ENCODE measurements around the gene ARL5A. TPM values are rescaled to one million over a fixed set of nuclear protein-coding genes. Genes with fewer than 3 reads are reported as not detected.

The ARL5A gene
- total and polyA plus RNA-seq, 2 of the 4 experiments (the other 2 are of a cell fraction), result 22.3 to 45.5 TPM

GRCh38 chr2:151777487-151777886 is 50.7 kb downstream of the ARL5A start:
- Histone ChIP-seq H2BK5ac (ENCODE audit: low read depth, low read length, poor library complexity, severe bottlenecking) (no peak overlapping the region), H3K4me3 (ENCODE audit: insufficient read depth, low read depth, low read length) (no peak overlapping the region), H4K91ac (ENCODE audit: insufficient read depth, low read depth, low read length) (no peak overlapping the region), H2BK120ac (ENCODE audit: low read depth, low read length) (no peak overlapping the region), H3K4me1 (ENCODE audit: control insufficient read depth, insufficient read depth, low read length) (peaks cover 6% of the 10 kb centered on the region; the same call in 1 of the 2 replicates), H2AK5ac (ENCODE audit: low read depth, low read length) (no peak overlapping the region), H3K4ac (ENCODE audit: low read depth, low read length) (no peak overlapping the region), H3K56ac (ENCODE audit: extremely low read depth, insufficient read depth, low read length) (no peak overlapping the region), H3K9me3 (ENCODE audit: control insufficient read depth, insufficient read depth, low read length) (no peaks in the 10 kb centered on the region; the same call in 1 of the 2 replicates), H3K79me1 (ENCODE audit: low read depth in 1 of 2, low read length in 2 of 2) (no peaks in the 10 kb centered on the region), H2BK20ac (ENCODE audit: low read depth, low read length) (no peak overlapping the region), H2BK15ac (ENCODE audit: low read depth, low read length) (no peak overlapping the region), H3K36me3 (ENCODE audit: control insufficient read depth, insufficient read depth, low read length) (peaks cover 10% of the 10 kb centered on the region), H3K9ac (ENCODE audit: low read depth, low read length) (no peak overlapping the region), H3K14ac (replicated peaks; ENCODE audit: low read depth, low read length) (no peak overlapping the region), H4K20me1 (ENCODE audit: insufficient read depth, low read length) (no peaks in the 10 kb centered on the region), H3K4me2 (ENCODE audit: low read depth, low read length) (no peak overlapping the region), H3K18ac (ENCODE audit: low read depth, low read length) (no peak overlapping the region), H3K27ac (ENCODE audit: insufficient read depth, low read length) (no peak overlapping the region), H3K27me3 (ENCODE audit: control insufficient read depth, insufficient read depth, low read length) (no peaks in the 10 kb centered on the region), H3K23ac (ENCODE audit: low read depth, low read length) (no peak overlapping the region), H2AFZ (replicated peaks; ENCODE audit: low read length, poor library complexity) (no peak overlapping the region), H3K9me1 (ENCODE audit: insufficient read depth, low read length) (no peaks in the 10 kb centered on the region), H4K5ac (ENCODE audit: low read depth, low read length) (no peak overlapping the region), H4K8ac (ENCODE audit: low read depth in 2 of 2, low read length in 2 of 2) (no peak overlapping the region), H2AK9ac (replicated peaks; ENCODE audit: low read depth, low read length, poor library complexity) (no peak overlapping the region)
- no CpG with 5 or more reads among the region's 3 CpGs for WGBS, 2 experiments (ENCODE audit: extremely low coverage in 2 of 2, insufficient read length in 1 of 2)
- ChIA-PET CTCF (no interaction called here), POLR2A (ENCODE audit: unreplicated experiment) (no interaction called here)
- DNase-seq (no peak), ATAC-seq (ENCODE audit: low read depth) (no peak)
- dilution Hi-C loops (cut with HindIII; ENCODE audit: low sequenced_read_pairs, unreplicated experiment) (no loop called here), intact Hi-C loops (cut with micrococcal nuclease) (no loop called here), in situ Hi-C loops (cut with MboI; ENCODE audit: low sequenced_read_pairs) (no loop called here)
- no TSS peak for BruUV-seq (replicated peaks)
- no peak for TF ChIP-seq BHLHE40 (IDR thresholded peaks at IDR 0.05; ENCODE audit: low read depth, low read length)
- TF ChIP-seq MAZ (IDR thresholded peaks at IDR 0.05; ENCODE audit: borderline replicate concordance, low read depth, low read length), result no peak
- TF ChIP-seq, protein P1, sequence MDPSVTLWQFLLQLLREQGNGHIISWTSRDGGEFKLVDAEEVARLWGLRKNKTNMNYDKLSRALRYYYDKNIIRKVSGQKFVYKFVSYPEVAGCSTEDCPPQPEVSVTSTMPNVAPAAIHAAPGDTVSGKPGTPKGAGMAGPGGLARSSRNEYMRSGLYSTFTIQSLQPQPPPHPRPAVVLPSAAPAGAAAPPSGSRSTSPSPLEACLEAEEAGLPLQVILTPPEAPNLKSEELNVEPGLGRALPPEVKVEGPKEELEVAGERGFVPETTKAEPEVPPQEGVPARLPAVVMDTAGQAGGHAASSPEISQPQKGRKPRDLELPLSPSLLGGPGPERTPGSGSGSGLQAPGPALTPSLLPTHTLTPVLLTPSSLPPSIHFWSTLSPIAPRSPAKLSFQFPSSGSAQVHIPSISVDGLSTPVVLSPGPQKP (IDR thresholded peaks at IDR 0.05; ENCODE audit: borderline replicate concordance, low read depth, low read length), result no peak

Measured in IMR-90 (cell line).